Measurements from ENCODE around the gene TEAD4.

Gene TEAD4

GRCh38 chr12:3000548-3001275 lies 41.5 kb downstream of the TEAD4 start:
- ATAC-seq (replicated peaks): no peak
- Mint-ChIP-seq H3K9me3 (no peaks in the 10 kb centered on the region), H3K27ac (no peak overlapping the region), H3K36me3 (no peaks in the 10 kb centered on the region), H3K4me3 (no peak overlapping the region), H3K27me3 (peaks cover 0 to 7% of the 10 kb centered on the region in 2 donors), H3K4me1 (peaks cover 3 to 13% of the 10 kb centered on the region in 2 donors)
- DNase-seq: no peak

- Mint-ChIP-seq H3K27ac (no peak overlapping the region), H3K4me3 (no peak overlapping the region), H3K27me3 (peaks cover 0 to 7% of the 10 kb centered on the region in 2 donors), H3K4me1 (peaks cover 3 to 13% of the 10 kb centered on the region in 2 donors), H3K9me3 (no peaks in the 10 kb centered on the region), H3K36me3 (no peaks in the 10 kb centered on the region)
- ATAC-seq (replicated peaks): peak; percentile 67 to 76
- no peak for DNase-seq
These were observed 43.4 kb downstream of the TEAD4 start for GRCh38 chr12:3002646-3003045.

- no peak overlapping the region for H3K27ac Mint-ChIP-seq
- H3K4me3 Mint-ChIP-seq: no peak overlapping the region
- H3K4me1 Mint-ChIP-seq: peaks cover 3 to 13% of the 10 kb centered on the region in 2 donors
- ATAC-seq (replicated peaks): no peak
- H3K27me3 Mint-ChIP-seq: peaks cover 0 to 7% of the 10 kb centered on the region in 2 donors
- no peaks in the 10 kb centered on the region for H3K36me3 Mint-ChIP-seq
- no peaks in the 10 kb centered on the region for H3K9me3 Mint-ChIP-seq
- DNase-seq: no peak
These were observed 44.3 kb downstream of the TEAD4 start for GRCh38 chr12:3003357-3003992.

DNA sequence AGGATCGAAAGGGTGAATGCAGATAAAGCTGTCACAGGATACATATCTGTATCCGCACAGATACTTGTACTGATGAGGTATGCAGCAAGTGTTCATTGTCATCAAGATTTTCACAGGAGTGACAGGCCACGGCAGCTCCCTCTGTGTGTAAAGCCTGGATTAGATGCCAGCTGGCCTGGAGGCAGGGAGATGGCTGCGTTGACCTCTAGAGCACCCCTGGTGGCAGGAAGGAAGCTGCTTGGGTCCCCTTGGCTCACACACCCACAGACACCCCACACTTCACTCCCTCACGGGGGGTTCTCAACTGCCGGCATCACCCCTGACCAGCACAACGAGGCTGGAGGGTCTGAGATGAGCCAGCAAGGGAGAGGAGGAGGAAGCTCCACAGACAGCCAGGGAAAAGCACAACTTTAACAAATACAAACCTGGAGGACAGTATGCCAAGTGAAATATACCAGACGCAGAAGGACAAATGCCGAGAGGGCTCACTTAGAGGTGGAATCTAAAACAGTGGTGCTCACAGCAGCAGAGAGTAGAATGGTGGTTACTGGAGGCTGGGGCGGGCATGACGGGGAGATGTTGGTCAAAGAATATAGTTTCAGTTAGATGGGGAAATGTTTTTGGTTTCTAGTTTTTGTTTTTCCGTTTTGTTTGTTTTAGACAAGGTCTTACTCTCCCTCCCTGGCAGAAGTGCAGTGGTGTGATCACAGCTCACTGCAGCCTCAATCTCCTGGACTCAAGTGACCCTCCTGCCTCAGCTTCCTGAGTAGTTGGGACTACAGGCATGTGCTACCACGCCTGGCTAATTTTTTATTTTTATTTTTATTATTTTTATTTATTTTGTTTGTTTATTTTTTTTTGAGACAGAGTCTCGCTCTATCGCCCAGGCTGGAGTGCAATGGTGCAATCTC lies 45.7 kb downstream of the TEAD4 start:
- H3K9me3 Mint-ChIP-seq: no peaks in the 10 kb centered on the region
- ATAC-seq (replicated peaks) (peak in 1 of 2 donors; percentile 21), DNase-seq (no peak)
- peaks cover 3 to 13% of the 10 kb centered on the region in 2 donors for H3K4me1 Mint-ChIP-seq
- H3K27ac Mint-ChIP-seq: no peak overlapping the region
- no peaks in the 10 kb centered on the region for H3K36me3 Mint-ChIP-seq
- H3K4me3 Mint-ChIP-seq: no peak overlapping the region
- peaks cover 0 to 7% of the 10 kb centered on the region in 2 donors for H3K27me3 Mint-ChIP-seq

- ATAC-seq (replicated peaks): no peak
- peaks cover 3 to 13% of the 10 kb centered on the region in 2 donors for H3K4me1 Mint-ChIP-seq
- H3K27ac Mint-ChIP-seq: no peak overlapping the region
- H3K9me3 Mint-ChIP-seq: no peaks in the 10 kb centered on the region
- H3K4me3 Mint-ChIP-seq: no peak overlapping the region
- no peaks in the 10 kb centered on the region for H3K36me3 Mint-ChIP-seq
- H3K27me3 Mint-ChIP-seq: peaks cover 0 to 7% of the 10 kb centered on the region in 2 donors
- DNase-seq: no peak
These were observed 46.5 kb downstream of the TEAD4 start for GRCh38 chr12:3005736-3006135.

GRCh38 chr12:3009780-3010179 lies 50.6 kb downstream of the TEAD4 start:
- Mint-ChIP-seq H3K9me3 (no peaks in the 10 kb centered on the region), H3K4me3 (no peak overlapping the region), H3K27ac (no peak overlapping the region), H3K4me1 (peaks cover 0 to 2% of the 10 kb centered on the region in 2 donors), H3K27me3 (peaks cover 0 to 2% of the 10 kb centered on the region in 2 donors), H3K36me3 (no peaks in the 10 kb centered on the region)
- ATAC-seq (replicated peaks) (no peak), DNase-seq (no peak)

DNA sequence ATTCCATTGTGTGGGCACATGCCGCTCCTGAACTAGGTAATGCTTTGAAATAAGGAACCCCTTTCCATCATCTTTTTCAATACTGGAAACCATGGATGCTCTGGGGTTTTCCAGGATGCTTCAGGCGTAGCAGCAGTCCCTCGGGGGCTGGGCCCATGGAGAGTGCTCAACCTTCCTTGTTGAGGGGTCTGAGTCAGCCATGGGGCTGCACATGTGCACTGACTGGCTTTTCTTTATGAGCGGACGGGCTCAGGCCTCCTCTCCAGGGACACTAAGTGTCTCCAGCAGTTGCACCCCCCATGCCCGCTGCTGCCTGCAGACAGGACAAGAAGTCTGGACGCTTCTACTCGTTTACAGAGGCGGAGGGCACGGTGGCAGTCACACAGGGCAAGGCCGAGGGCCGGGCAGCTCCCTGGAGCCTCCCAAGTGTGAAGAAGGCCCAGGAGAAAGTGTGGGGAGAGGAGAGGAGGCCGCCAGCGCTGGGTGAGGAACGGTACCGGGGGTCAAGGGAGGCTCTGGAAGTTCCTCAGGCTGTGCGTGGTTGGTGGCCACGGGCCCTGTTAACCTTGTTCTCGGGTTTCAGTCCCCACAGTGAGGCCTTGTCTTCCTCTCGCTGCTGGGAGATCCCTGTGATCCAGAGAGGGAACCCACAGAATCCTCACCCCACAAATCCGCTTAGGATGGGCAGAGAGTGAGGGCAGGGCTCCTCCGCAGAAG lies 51.2 kb downstream of the TEAD4 start:
- Mint-ChIP-seq H3K4me1 (peaks cover 0 to 2% of the 10 kb centered on the region in 2 donors), H3K27me3 (peaks cover 0 to 3% of the 10 kb centered on the region in 2 donors), H3K27ac (no peak overlapping the region), H3K9me3 (no peaks in the 10 kb centered on the region), H3K36me3 (no peaks in the 10 kb centered on the region), H3K4me3 (no peak overlapping the region)
- no peak for ATAC-seq (replicated peaks)
- no peak for DNase-seq

- H3K27me3 Mint-ChIP-seq: peaks cover 0 to 5% of the 10 kb centered on the region in 2 donors
- DNase-seq: no peak
- no peaks in the 10 kb centered on the region for H3K9me3 Mint-ChIP-seq
These were observed 53.6 kb downstream of the TEAD4 start for GRCh38 chr12:3012786-3013185.

DNA sequence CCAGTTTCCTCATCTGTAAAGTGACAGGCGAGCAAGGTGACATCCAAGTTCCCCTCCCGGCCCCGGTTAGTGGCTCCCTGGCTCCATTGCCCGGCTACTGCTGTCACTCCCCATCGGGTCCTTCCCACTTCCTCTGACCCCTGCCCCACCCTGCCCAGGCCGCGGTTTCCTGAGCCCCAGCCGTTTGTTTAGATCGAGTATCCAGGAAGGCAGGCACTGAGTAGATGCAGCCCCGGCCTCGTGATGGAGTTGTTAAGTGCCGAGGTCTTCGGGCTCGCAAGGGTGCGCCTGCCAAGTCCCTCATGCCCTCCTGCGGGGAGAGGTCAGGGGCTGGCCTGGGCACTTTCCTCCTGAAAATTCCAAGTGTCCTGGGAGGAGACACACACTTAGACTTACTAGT lies 55.4 kb downstream of the TEAD4 start:
- Mint-ChIP-seq H3K4me3 (no peak overlapping the region), H3K27ac (no peak overlapping the region), H3K27me3 (peaks cover 0 to 5% of the 10 kb centered on the region in 2 donors), H3K36me3 (no peaks in the 10 kb centered on the region), H3K4me1 (peaks cover 0 to 3% of the 10 kb centered on the region in 2 donors), H3K9me3 (no peaks in the 10 kb centered on the region)
- DNase-seq (no peak), ATAC-seq (replicated peaks) (no peak)

More at GRCh38 chr12:3012786-3013185, 53.6 kb downstream of the TEAD4 start:
- H3K4me1 Mint-ChIP-seq: peaks cover 0 to 3% of the 10 kb centered on the region in 2 donors
- no peaks in the 10 kb centered on the region for H3K36me3 Mint-ChIP-seq
- no peak overlapping the region for H3K4me3 Mint-ChIP-seq
- no peak for ATAC-seq (replicated peaks)
- H3K27ac Mint-ChIP-seq: no peak overlapping the region

DNA sequence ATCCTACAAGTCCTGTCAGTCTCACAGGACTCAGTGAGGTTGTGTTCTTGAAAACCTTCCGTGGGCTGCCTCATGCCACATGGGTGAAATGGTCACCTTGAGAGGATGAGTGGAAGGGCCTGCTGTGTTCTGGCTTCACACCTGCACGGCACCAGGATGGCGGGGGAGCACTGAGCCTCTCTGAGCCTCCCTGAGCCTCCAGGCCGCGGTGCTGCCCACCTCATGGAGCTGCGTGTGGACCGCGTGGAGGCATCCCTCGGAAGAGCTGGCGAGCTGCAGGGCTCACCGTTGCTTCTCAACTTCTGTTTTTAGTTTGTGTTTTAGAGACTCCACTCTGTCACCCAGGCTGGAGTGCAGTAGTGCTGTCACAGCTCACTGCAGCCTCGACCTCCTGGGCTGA lies 56.2 kb downstream of the TEAD4 start:
- Mint-ChIP-seq H3K4me3 (no peak overlapping the region), H3K27ac (no peak overlapping the region), H3K27me3 (peaks cover 0 to 5% of the 10 kb centered on the region in 2 donors), H3K9me3 (no peaks in the 10 kb centered on the region), H3K36me3 (no peaks in the 10 kb centered on the region), H3K4me1 (peaks cover 0 to 3% of the 10 kb centered on the region in 2 donors)
- DNase-seq (no peak), ATAC-seq (replicated peaks) (no peak)

DNA sequence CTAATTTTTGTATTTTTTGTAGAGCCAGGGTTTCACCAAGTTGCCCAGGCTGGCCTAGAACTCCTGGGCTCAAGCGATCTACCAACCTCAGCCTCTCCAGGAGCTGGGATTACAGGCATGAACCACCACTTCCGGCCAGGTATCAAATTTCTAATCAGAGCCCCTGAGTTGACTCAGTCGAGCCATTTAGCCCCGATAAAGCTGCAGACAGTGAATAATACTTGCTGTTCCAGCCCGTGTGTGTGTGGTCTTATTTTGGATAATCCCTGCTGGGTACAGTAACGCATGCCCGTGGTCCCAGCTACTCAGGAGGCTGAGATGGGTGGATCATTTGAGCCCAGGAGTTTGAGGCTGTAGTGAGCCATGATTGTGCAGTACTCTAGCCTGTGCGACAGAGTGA lies 57.0 kb downstream of the TEAD4 start:
- Mint-ChIP-seq H3K36me3 (no peaks in the 10 kb centered on the region), H3K4me1 (peaks cover 0 to 3% of the 10 kb centered on the region in 2 donors), H3K27ac (no peak overlapping the region), H3K9me3 (no peaks in the 10 kb centered on the region), H3K27me3 (peaks cover 0 to 5% of the 10 kb centered on the region in 2 donors), H3K4me3 (no peak overlapping the region)
- DNase-seq: no peak
- no peak for ATAC-seq (replicated peaks)

DNA sequence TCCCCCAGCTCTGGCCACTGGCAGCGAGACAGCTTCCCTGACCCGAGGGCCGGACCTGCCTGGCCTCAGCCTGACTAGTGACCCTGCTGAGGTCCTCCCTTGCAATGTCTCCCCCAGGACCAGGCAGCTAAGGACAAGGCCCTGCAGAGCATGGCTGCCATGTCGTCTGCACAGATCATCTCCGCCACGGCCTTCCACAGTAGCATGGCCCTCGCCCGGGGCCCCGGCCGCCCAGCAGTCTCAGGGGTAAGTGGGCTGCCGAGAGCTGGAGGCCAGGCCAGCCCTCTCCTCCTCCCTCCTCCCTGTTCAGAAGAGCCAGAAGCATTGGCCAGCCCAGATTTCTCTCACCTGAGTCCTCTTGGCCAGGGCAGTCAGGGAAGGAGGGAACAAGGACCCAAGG lies 58.1 kb downstream of the TEAD4 start:
- no peak for DNase-seq
- peaks cover 0 to 3% of the 10 kb centered on the region in 2 donors for H3K4me1 Mint-ChIP-seq
- no peaks in the 10 kb centered on the region for H3K36me3 Mint-ChIP-seq
- H3K27me3 Mint-ChIP-seq: peaks cover 0 to 5% of the 10 kb centered on the region in 2 donors
- no peak for ATAC-seq (replicated peaks)
- H3K9me3 Mint-ChIP-seq: no peaks in the 10 kb centered on the region
- H3K27ac Mint-ChIP-seq: no peak overlapping the region
- no peak overlapping the region for H3K4me3 Mint-ChIP-seq

DNA sequence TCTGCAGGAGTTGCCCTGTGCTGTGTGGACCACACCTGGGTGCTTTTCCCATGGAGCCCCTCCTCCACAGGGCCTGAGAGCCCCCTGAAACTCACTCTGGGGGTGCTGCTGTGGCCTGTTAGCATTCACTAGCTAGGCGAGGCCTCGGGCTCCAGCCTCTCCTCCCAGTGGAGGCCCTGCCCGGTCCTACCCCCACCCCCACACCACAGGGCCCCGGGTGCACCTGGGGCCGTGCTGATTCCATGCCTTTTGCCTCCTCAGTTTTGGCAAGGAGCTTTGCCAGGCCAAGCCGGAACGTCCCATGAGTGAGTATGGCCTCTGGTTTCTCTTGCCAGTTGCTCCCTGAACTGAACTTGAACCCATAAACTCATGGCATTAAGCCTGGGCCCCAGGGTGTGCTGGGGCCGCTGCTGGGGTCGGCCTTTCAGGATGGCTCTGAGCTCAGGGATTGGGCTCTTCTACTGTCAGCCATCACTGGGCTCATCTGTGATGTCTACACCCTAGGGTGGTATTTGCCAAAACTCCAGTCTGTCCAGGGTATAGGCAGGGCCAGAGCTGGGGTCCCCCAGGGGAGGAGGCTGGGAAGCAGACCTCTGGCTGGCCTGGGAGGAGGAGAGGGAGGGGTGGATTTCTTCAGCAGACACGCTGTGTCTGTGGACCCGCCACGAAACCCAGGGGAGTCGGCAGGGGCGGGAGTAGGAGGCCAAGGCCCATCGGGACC lies 59.2 kb downstream of the TEAD4 start:
- DNase-seq: no peak
- Mint-ChIP-seq H3K4me3 (no peak overlapping the region), H3K36me3 (no peaks in the 10 kb centered on the region), H3K4me1 (peaks cover 0 to 3% of the 10 kb centered on the region in 2 donors), H3K27ac (no peak overlapping the region), H3K9me3 (no peaks in the 10 kb centered on the region), H3K27me3 (peaks cover 0 to 5% of the 10 kb centered on the region in 2 donors)
- ATAC-seq (replicated peaks): no peak

Measured in stimulated activated naive B cell treated with anti-CD40 and anti-IgM and Interleukin-4, amounts not matched to agents 10 μg/mL and 1 μg/mL and 100 μg/mL, for 72 hours (primary cell).